ENCODE measurements around the gene TOR1AIP1.

DNA sequence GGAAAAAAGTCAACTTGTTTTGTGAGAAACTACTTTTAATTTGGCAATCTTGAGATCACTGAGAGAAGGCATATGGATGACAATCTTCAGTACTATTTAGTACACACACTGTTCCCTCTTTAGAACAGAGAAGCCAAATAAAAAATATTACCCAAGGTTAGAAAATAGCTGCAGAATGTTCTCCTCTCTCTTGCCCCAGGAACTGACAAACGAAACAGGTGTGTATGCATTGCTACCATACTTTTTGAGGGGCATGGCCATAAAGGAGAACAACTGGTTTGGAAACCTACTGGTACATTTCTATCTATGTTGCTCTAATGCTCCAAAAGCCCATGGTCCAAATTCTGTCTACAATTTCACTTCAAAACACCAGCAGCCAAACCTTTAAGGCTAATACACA, 10.1 kb upstream of the TOR1AIP1 start:
- no peak for TF ChIP-seq POLR2A (IDR thresholded peaks at IDR 0.05)
- TF ChIP-seq, protein P1, sequence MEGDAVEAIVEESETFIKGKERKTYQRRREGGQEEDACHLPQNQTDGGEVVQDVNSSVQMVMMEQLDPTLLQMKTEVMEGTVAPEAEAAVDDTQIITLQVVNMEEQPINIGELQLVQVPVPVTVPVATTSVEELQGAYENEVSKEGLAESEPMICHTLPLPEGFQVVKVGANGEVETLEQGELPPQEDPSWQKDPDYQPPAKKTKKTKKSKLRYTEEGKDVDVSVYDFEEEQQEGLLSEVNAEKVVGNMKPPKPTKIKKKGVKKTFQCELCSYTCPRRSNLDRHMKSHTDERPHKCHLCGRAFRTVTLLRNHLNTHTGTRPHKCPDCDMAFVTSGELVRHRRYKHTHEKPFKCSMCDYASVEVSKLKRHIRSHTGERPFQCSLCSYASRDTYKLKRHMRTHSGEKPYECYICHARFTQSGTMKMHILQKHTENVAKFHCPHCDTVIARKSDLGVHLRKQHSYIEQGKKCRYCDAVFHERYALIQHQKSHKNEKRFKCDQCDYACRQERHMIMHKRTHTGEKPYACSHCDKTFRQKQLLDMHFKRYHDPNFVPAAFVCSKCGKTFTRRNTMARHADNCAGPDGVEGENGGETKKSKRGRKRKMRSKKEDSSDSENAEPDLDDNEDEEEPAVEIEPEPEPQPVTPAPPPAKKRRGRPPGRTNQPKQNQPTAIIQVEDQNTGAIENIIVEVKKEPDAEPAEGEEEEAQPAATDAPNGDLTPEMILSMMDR (IDR thresholded peaks at IDR 0.05 in 4 of 5, conservative IDR thresholded peaks at IDR 0.05 in 1 of 5) = no peak
